HTR-8/SVneo (cell line): Measurements from ENCODE around the gene GLI2.
A peak's percentile ranks its signal among the peaks of the same experiment; 100 is the strongest.

Source experiments
- DNase-seq: peaks from one replicate; pipeline ENCODE4 v3.0.0; 2011; ENCODE audit warnings: low spot score, mixed read lengths; ENCODE audit not compliant: insufficient read length
- FAIRE-seq: peaks from 2 replicates; lab custom pipeline; 2011; peaks lifted over from hg19 to GRCh38; lab: Jason Lieb, UNC

GLI2 gene

DNA sequence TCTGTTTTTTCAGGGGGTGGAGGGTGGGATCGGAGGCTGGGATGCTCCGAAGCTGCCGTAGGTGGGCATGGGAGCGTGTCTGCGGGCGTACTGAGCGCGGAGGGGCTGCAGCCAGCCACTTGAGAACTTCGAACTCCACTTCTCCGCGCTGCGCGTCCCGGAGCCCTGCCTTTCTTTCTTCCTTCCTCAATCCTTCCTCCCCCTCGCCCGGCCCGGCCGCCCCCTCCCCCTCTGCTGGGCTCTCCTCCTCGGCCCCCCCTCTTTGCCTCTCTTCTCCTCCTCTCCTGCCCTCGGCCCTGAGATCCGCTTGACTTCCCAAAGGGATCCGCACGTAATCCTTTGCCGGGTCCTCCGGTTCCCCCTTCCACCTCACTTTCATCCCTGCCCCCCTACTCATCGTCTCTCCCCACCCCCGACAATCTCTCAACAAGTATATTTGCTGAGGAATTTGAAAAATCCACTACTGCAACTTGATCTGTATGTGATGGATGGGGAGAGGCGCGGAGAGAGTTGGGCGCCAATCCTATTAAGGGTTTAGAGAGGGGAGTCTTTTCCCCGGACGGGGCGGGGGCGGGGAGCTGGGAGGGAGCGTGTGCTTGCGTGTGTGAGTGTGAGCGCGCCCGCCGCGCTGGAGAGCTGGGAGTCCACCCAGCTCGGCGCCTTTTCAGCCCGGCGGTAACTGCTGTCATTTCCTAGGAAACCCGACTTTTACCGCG is 1.1 kb downstream of the GLI2 start:
- FAIRE-seq (peak; percentile 88), DNase-seq (peak; percentile 76)

DNA sequence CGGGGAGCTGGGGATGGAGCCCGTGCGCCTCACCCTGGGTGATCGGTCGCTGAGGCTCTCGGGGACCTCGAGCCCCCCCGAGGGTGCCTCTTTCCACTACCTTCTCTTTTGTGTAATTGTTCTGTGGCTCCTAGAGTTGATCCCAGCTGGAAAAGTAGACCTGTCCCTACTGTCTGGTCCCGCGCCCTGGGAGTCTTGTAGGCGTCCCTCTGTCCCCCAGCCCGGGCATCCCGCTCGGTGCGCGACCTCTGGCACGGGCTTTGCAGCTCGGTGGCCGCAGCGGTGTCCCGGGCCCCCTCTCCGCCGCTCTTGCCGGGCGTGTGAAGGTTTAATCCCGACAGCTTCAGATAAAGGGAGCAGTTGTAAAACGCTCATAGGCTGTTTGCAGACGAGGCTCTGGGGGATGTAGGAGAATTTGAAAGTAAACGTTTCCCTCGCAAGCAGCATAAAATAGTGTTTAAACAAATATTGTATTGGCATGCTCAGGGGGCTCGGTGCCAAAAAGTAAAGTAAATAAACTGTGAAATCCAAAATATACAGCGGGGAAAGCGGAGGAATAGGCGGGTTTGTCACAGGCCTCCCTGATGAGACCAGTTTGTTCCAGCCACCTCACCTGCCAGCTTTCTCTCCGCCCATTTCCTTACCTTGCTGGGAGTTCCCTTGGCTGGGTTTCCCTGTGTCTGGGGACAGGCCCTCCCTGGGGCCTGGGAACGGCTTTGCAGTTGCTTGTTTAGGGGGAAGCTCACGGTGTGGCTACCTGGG is 1.9 kb downstream of the GLI2 start:
- FAIRE-seq (no peak), DNase-seq (no peak)

DNA sequence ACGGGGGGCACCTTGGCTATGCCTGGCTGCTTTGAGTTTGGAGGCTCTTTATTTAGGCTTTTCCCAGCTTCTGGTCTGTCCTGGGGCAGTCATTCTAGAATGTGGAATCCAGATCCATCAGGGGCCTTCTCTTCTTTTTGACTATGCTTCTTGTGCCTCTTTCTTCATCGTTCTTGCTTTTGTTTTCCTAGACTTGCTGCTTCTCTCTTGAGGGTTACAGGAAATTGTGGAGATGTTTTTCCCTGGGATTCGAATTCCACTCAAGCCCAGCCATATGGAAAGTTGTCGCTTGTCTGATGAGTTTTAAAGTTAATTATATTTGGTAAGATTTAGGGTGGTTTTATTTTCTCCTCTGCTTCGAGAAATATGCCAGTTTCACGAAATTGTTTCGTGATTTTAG is 2.4 kb downstream of the GLI2 start:
- DNase-seq: no peak
- no peak for FAIRE-seq

DNA sequence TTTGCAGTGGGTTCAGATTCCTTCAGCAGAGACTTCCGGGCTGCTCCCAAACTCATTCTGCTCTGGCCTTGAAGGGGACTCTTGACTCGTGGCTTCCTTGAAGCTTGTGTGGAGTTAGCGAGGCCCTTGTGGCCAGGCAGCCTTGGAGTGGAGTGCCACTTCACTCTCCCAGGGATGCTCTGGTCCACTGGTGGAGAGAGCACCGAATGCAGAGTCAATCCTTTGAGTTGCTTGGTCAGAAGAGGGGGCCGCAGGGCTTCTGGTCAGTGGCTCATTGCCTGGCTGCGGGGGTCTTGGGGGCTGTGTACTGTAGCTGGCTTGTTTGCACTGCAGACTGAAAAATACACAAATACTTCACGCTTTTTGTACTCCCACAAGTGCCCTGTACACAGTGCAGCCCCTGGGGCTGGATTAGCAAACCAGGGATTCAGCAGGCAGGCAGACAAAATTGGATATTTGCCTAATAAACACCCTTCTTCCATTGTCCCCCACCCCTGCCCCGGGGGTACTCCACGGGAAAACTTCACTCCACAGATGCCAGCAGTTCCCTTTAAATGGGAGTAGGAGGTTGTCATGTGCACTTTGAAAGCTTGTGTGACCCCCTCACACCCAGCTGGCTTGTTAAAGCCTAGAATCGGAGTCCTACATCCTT is 3.2 kb downstream of the GLI2 start:
- FAIRE-seq (no peak), DNase-seq (no peak)

- DNase-seq (no peak), FAIRE-seq (no peak)
Observed at GRCh38 chr2:120739438-120740090, 3.9 kb downstream of the GLI2 start.

- no peak for FAIRE-seq
- DNase-seq: no peak
Observed at GRCh38 chr2:120740375-120740764, 4.7 kb downstream of the GLI2 start.

GRCh38 chr2:120740765-120741524 is 5.3 kb downstream of the GLI2 start:
- DNase-seq (no peak), FAIRE-seq (no peak)

- DNase-seq (no peak), FAIRE-seq (peak; percentile 40)
Observed at GRCh38 chr2:120741571-120742561, 6.2 kb downstream of the GLI2 start.

DNA sequence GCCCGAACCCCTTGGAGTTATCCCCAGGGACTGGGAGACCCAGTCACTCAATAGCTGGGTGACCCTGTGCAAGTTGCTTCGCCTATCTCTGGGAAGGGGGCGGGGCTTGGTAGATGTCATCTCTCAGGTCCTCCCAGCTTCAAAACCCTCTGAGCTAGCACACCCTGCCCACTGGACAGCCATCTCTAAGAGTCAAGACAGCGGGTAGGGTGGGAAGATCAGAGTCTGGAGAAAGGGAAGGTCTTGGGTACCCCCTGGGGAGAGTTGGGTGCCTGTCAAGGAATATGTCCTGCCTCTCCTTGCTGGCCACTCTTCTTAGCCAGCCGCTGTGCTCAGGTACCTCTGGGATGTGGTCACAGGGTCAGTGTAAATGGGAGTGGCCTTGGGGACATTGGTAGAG is 8.0 kb downstream of the GLI2 start:
- FAIRE-seq (no peak), DNase-seq (no peak)

- DNase-seq (no peak), FAIRE-seq (no peak)
Observed at GRCh38 chr2:120744817-120745216, 9.1 kb downstream of the GLI2 start.

DNA sequence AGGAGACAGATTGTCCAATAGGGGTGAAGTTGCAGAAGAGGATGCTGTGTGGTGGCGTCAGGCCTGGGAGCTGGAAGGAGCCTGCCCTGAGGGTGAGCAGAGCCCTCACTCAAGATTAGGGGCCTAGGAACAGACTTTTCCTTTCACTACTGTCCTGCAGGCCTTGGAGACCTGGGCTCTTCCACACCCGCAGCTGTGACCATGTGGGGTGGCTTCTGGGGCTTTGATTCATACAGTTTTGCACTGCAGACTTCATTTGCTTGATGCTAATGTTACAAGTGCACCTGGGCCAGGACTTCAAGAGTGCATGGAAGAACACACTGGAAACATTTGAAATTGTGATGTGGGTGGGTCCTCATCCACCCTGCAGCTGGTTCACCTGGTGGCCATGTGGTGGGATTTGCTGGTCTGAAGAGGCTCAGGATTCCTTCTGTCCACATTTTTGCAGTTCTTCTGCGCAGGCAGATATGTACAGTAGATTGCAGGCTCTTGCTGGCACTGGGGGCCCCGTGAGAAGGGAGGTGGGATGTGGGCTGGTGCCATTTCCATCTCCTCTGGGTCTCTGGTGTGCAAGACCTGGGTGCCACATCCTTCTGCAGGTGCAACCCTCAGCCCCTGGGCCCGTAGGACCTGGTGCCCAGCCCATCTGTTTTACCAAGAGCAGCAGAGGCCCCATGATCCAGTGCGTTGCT is 9.9 kb downstream of the GLI2 start:
- no peak for FAIRE-seq
- DNase-seq: no peak

DNA sequence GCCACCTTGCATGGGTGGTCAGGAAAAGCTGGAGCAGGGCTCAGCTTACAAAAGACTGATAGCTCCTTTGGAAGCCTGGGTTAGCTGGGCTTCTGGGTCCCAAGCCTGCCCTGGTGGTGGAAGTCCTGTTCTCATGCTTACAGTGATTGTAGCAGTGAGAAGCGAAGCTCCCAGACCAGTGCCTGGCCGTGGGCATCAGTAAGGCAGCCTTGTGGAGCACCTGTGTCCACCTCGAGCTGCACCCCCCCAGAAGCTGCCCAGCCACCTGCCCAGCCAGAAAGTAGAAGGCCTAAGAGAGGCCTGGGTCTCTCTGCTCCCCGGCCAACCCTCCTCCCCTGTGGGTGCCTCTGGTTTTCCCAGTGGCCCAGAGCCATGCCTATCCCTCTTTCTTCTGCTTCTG is 10.5 kb downstream of the GLI2 start:
- no peak for FAIRE-seq

GRCh38 chr2:120747281-120747680 is 11.6 kb downstream of the GLI2 start:
- no peak for DNase-seq
- no peak for FAIRE-seq

More for the DNA sequence above, 10.5 kb downstream of the GLI2 start:
- DNase-seq: no peak

DNA sequence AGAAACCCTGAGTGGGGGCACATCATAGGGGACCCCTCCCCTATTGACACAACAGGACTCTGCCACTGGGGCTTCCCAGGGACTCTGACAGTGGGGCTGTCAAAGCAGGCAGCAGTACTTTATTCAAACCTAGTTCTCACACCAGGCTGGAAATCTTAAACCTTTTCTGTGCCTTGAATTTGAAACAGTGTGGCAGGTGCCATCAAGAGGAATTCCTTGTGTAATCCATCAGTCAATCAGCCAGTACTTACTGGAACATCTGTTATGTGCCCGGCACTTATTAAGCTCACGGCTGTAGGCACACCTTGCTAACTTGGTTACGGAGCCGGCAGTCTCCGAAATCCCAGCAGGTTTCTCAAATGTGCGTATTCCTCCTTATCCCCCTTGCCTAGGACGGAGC is 12.0 kb downstream of the GLI2 start:
- FAIRE-seq: no peak
- DNase-seq: no peak

GRCh38 chr2:120748310-120748709 is 12.6 kb downstream of the GLI2 start:
- FAIRE-seq: no peak
- no peak for DNase-seq

- no peak for FAIRE-seq
Observed at GRCh38 chr2:120748741-120749140, 13.1 kb downstream of the GLI2 start.

DNA sequence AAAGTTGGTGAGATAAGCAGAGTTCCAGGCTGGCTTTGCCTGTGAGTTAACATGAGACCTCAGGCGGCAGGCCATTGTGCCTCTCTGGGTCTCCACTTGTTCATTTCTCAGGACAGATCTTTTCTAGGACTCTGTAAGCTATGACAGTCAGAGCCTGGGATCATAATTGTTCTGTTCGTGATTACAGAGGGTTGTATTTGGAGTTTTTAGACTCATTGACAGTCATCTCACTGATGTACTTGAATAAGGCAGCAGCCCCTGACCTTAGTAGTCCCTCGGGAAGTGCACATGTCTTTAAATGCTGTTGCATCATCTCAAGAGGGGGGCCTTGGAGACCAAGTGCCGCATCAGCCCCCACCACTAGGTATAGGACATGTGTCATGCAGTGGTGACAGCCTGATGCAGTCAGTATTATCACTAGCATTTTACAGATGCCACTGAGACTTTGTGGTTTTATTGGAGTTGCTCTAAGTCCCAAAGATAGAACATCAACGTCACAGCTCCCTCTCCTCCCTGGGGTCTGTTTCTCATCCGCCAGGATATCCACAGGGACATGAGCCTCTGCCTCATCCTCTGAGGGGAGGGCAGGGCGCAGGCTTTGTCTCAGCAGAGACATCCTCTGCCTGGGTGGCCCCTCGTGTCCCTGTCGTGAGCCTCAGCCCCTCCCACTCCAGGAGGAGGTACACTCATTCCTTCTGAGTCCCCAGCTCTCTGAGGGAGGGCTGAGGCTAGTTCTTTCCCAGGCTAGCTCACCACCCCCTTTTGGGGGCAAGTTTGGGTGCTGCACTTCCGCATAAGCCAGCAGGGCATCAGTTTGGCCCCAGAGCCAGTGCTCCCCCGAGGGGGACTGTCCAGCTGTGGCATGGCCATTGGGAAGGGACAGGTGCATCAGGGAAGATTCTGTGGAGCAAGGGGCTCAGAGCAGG is 14.1 kb downstream of the GLI2 start:
- no peak for DNase-seq
- peak; percentile 86 for FAIRE-seq

More at GRCh38 chr2:120748741-120749140, 13.1 kb downstream of the GLI2 start:
- DNase-seq: no peak
